ENCODE results near the gene CTBP2. TPM values are rescaled to one million over a fixed set of nuclear protein-coding genes. Genes with fewer than 3 reads are reported as not detected.

Gene CTBP2
- total RNA-seq, 2 experiments from 2014 or later = 0.40 TPM; not detected in 1

DNA sequence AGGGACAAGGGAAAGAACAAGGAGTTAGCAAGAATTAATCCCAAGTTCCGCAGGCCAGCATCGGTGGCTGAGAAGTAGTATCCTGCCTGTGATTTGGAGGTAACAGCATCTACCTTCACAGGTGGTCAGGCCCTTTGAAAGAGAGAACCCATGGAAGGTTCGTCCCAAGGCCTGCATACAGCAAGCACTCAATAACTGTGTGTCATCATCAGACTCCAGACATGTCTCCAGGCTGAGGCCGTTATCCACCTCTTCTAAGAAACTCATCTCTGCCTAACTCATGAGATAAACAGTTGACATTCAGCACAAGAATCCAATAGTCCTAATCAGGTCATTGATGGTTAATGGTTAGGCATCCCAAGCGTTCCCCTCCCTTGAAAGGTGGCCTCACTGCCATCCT is 45.0 kb downstream of the CTBP2 start:
- H3K4me3 Mint-ChIP-seq = no peak overlapping the region
- ChIA-PET CTCF (no interaction called here), POLR2A (no interaction called here)
- H3K27me3 Mint-ChIP-seq = no peaks in the 10 kb centered on the region
- no peaks in the 10 kb centered on the region for H3K4me1 Mint-ChIP-seq
- no peak for DNase-seq
- no peaks in the 10 kb centered on the region for H3K36me3 Mint-ChIP-seq (ENCODE audit: low read depth)
- no peak overlapping the region for H3K27ac Mint-ChIP-seq
- H3K9me3 Mint-ChIP-seq = no peaks in the 10 kb centered on the region

DNA sequence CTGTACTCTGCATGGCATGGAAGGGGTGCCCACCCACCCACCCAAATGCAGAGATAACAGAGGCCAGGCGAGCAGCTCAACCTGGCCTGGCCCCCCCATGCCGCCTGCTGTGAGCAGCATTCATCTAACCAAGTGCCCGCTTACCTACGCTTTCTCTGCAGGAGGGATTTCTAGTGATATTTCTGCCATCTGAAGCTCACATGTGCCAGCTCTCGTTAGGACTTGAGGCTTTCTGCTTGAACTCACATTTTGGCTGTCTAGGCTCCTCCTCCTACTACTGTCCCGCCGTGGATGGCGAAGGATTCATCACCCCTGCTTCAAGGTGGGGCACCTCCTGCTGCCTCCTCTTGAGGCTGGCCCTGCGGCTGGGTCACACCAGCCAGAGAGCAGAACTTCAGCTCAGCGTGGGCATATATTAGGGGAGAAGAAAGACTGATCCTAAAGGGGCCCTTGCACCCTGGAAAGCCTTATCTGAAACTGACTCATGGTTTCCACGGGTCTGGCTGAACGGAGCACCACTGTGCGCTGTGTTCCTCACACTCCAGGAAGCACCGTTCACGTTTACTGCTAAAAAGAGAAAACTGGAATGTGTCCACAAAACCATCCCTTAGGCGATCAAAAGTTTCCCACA is 45.5 kb downstream of the CTBP2 start:
- CTCF ChIA-PET = no interaction called here
- Mint-ChIP-seq H3K4me3 (no peak overlapping the region), H3K9me3 (no peaks in the 10 kb centered on the region), H3K36me3 (ENCODE audit: low read depth) (no peaks in the 10 kb centered on the region), H3K4me1 (no peaks in the 10 kb centered on the region), H3K27me3 (no peaks in the 10 kb centered on the region), H3K27ac (no peak overlapping the region)
- POLR2A ChIA-PET = no interaction called here
- no peak for DNase-seq

DNA sequence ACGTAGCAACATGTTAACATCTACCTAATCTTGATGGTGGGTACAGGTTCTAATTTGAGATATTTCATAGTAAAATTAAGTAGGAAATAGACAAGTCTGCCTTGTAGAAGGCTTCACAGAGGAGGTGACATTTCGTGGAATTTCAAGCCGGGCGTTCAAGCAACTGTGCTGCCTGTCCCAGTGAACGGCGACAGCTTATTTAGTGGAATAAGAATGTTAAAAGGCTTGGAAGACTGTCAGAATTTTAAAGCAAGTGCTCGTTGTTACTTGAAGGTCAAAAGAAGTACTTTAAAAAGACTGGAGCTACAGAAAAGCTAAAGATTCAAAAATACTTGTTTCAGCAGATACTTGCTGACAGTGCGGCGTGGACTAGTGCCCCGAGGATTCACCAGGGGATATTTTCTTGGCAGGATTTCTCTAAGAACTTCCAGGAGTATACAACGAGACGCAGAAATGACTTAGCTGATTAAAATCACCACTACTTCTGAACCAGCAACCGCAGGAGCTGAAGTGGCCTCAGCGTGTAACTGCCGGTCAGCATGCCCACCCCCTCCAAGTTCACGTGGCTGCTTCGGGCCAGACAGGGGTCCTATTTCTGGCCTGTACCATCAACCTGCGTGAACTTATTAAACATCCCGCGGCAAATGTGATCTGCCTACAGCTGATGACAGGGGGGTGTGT is 46.5 kb downstream of the CTBP2 start:
- Mint-ChIP-seq H3K27me3 (no peaks in the 10 kb centered on the region), H3K4me1 (no peaks in the 10 kb centered on the region), H3K27ac (no peak overlapping the region), H3K36me3 (ENCODE audit: low read depth) (no peaks in the 10 kb centered on the region), H3K4me3 (no peak overlapping the region), H3K9me3 (no peaks in the 10 kb centered on the region)
- POLR2A ChIA-PET = no interaction called here
- CTCF ChIA-PET = no interaction called here
- no peak for DNase-seq

DNA sequence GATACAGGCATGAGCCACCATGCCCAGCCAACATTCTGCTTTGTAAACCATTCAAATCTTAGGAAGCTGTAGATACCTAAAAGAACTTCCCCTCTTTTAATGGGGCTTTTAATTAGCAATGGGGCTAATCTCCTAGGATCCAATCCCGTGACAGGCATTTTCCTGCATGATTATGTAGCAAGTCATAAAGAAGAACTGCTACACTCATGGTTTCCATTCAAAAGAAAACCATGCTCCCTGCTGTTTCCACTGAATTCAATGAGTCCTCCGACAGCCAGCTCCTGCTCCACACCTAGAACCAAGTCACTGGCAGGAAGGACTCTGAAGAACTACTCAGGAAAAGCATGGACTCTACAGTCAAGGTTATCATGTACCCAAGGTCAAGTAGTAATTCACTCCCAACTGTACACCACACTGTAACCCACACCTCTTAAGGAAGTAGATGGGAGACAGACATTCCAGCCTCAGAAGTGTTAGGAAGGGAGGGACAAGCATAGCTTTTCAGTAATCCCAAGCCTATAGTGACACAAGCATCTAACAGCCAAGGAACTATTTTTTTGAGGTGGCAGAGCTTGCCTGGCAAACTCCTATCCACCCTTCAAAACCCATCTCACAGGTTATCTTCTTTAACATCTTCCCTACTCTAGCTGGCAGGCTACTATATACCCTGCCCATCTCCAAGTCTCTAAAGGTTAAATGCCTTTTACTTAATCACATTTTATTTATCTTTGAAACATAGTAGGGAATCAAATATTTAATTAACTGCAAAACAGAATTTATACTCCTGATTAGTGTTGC is 47.5 kb downstream of the CTBP2 start:
- Mint-ChIP-seq H3K27me3 (no peaks in the 10 kb centered on the region), H3K36me3 (ENCODE audit: low read depth) (no peaks in the 10 kb centered on the region), H3K4me1 (no peaks in the 10 kb centered on the region), H3K27ac (no peak overlapping the region), H3K9me3 (peaks cover 2% of the 10 kb centered on the region), H3K4me3 (no peak overlapping the region)
- POLR2A ChIA-PET = no interaction called here
- CTCF ChIA-PET = no interaction called here
- no peak for DNase-seq

DNA sequence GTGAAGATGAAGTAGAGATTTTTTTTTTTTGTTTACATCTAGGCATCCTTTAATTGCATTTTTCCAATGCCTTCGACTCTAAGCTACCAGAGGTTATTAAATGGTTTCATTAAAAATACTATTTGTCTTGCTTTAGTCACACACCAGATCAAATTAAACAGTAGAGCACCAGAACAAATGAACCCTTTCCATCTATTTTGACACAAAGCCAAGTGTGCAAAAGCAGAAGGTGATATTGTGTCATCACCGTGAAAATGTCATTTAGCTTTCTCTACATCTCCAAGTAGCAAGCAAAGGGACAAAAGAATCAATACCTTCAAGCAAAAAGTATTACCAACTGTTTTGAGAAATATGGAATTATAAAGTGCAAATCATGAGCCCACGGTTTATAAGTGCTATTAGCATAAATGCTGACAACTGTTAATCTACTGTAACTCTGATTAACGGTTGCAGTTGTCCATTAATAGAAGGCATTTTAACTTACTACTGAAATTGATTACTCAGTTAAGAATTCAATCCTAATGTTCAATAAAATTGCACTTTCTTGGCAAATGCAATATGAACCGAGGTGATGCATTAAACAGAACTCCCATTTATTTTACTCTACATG is 49.1 kb downstream of the CTBP2 start:
- Mint-ChIP-seq H3K4me3 (no peak overlapping the region), H3K9me3 (peaks cover 8% of the 10 kb centered on the region), H3K4me1 (no peaks in the 10 kb centered on the region), H3K27ac (no peak overlapping the region), H3K27me3 (no peaks in the 10 kb centered on the region), H3K36me3 (ENCODE audit: low read depth) (no peaks in the 10 kb centered on the region)
- ChIA-PET POLR2A (no interaction called here), CTCF (interaction anchor here (0.7 to 1.1 kb wide), 2 partner anchors 9 to 149 kb away, joined by 3 to 4 read pairs; no protein-coding TSS in a partner anchor)
- no peak for DNase-seq

DNA sequence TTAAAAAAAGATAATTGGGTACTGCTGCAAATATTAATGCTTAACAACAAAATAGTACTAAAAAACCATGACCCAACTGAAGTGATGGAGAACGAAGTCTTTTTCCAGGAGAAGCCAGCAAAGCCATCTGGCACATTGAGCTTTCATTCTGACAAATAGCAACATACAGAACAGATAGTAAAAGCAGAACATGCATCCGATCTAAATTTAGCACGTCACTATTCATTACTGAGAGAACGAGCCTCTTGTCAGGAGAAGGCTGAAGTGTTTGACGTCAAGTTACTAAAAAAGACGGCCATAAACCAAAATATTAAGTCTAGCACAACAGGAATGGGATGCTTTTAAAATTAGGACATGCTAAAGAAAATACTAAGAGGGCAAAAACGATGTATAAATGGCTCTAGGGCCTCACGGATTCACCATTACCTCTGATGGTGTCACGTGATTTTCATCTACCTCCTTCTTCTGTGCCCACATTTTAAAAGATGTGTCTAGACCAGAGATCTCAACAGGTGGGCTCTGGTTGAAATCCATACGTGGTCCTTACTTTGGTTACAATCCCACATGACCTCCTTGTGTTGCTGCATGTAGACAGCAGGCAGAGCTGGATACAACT is 52.3 kb downstream of the CTBP2 start:
- Mint-ChIP-seq H3K4me3 (no peak overlapping the region), H3K27me3 (no peaks in the 10 kb centered on the region), H3K4me1 (no peaks in the 10 kb centered on the region), H3K9me3 (peaks cover 8% of the 10 kb centered on the region), H3K36me3 (ENCODE audit: low read depth) (no peaks in the 10 kb centered on the region), H3K27ac (no peak overlapping the region)
- no peak for DNase-seq
- CTCF ChIA-PET = no interaction called here
- POLR2A ChIA-PET = no interaction called here

DNA sequence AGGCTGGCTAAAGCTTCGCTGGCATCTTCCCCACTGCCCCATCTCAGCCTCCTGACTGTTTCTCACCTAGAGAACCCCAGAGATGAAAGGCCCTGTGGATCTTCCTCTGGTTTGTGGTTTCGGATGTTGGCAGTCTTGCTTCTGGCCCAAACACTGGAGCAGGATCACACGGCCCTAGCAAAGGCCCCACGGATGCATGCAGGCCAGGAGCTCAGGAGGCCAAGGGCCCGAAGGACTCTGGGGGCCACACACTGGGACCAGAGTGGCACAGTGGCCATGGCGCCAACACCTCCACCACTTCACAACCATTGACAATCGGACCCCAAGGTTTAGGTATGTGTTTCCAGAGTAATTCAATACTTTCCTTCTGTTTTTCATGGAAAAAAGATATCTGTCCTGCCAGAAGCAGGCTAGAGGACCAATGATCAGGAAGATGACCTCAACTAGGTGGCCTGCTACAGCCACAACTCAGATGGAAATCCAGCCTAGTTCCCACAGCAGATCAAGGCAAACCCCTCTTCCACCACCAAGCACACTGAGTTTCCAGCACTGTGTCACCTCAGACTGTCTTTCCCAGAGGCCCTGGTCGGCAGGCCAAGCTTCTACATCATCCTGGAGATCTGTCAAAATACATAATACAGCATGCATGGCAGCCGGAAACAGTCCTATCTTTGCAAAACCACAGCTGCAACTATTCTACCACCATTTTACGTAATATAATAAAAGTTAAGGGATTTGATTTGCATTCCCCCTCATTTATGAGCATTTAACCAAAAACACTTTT is 53.0 kb downstream of the CTBP2 start:
- ChIA-PET CTCF (no interaction called here), POLR2A (no interaction called here)
- H3K36me3 Mint-ChIP-seq (ENCODE audit: low read depth) = no peaks in the 10 kb centered on the region
- H3K27ac Mint-ChIP-seq = no peak overlapping the region
- H3K27me3 Mint-ChIP-seq = no peaks in the 10 kb centered on the region
- H3K4me1 Mint-ChIP-seq = no peaks in the 10 kb centered on the region
- peaks cover 8% of the 10 kb centered on the region for H3K9me3 Mint-ChIP-seq
- H3K4me3 Mint-ChIP-seq = no peak overlapping the region
- DNase-seq = no peak

DNA sequence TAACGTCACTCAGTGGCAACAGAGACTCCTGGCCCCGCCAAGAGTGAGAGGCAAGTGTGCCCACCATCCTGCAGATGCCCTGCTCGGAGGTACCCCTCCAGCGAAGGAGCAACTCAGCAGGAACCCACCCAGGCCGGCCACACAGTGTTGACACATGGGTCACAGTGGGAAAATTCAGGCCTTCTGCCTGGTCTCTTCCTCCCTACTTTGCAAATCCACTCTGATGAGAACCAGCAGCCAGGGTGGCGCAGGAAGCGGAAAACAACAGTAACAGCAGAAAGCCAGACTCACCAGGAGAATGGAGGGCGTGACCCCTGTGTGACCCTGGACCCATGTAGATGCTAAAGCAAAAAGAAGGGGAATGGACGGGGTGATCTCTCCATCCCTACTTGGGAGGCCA is 53.8 kb downstream of the CTBP2 start:
- Mint-ChIP-seq H3K4me1 (no peaks in the 10 kb centered on the region), H3K27ac (no peak overlapping the region), H3K9me3 (peaks cover 8% of the 10 kb centered on the region), H3K36me3 (ENCODE audit: low read depth) (no peaks in the 10 kb centered on the region), H3K4me3 (no peak overlapping the region), H3K27me3 (no peaks in the 10 kb centered on the region)
- DNase-seq = no peak
- ChIA-PET CTCF (no interaction called here), POLR2A (no interaction called here)

DNA sequence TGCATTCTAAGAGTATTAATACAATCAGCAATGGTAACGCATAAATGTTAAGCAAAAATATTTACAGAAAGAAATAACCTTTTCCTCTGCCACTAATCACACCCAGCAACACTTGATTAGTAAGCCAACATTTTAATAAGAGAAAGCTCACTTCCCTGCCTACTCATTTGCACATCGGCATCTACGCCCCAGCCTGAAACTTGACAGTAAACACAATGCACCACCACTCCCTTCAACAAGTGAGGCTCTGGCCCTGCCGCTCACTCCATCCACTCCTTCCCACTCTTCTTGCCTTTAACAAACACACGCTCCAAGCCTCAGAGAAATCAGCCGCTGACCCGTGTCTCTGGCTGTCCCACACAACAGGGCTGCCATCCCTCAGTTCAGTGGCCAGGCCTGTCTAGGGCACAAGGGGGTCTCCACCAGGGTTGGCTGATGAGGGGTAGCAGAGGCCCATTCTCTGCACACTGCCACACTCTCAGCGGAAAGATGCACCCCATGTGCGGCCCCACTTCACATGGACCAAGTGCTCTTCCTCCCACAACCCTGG is 54.6 kb downstream of the CTBP2 start:
- Mint-ChIP-seq H3K27me3 (no peaks in the 10 kb centered on the region), H3K4me3 (no peak overlapping the region), H3K27ac (no peak overlapping the region), H3K4me1 (no peaks in the 10 kb centered on the region), H3K36me3 (ENCODE audit: low read depth) (no peaks in the 10 kb centered on the region), H3K9me3 (peaks cover 8% of the 10 kb centered on the region)
- ChIA-PET CTCF (no interaction called here), POLR2A (no interaction called here)
- no peak for DNase-seq

DNA sequence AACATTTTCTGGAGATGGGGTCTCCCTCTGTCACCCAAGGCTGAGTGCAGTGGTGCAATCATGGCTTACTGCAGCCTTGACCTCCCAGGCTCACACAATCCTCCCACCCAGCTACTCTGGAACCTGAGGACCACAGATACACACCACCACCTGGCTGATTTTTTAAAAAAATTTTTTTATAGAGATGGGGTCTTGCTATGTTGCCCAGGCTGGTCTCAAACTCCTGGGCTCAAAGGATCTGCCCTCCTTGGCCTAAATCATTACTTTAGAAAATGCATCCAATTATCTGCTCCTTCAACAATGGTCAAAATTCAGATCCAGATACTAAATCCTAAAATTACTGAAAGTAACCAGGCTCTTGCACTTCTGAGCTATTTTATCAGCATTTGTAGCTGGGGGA is 55.2 kb downstream of the CTBP2 start:
- no peaks in the 10 kb centered on the region for H3K36me3 Mint-ChIP-seq (ENCODE audit: low read depth)
- H3K4me3 Mint-ChIP-seq = no peak overlapping the region

DNA sequence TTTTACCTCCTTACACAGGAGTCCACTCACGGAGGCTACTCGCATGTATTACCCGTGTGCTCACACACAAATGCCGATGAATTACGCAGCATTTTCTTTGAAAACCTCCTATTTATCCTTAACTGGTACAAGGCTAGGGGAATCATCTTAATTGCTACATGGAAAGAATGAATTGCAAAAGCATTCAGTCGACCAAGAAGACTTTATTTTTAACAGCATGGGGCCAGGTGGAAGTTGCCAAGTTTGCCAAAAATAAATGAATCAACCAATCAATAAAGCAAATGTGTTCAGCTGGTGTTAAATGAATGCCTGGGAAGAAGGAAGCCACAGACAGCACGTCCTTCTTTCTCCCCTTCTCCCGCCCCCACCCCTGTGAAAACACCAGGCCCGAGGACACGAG is 55.8 kb downstream of the CTBP2 start:
- DNase-seq = no peak
- Mint-ChIP-seq H3K4me1 (no peaks in the 10 kb centered on the region), H3K4me3 (no peak overlapping the region), H3K27me3 (no peaks in the 10 kb centered on the region), H3K36me3 (ENCODE audit: low read depth) (no peaks in the 10 kb centered on the region), H3K27ac (no peak overlapping the region), H3K9me3 (peaks cover 8% of the 10 kb centered on the region)
- CTCF ChIA-PET = no interaction called here
- POLR2A ChIA-PET = no interaction called here

More for the DNA sequence above, 55.2 kb downstream of the CTBP2 start:
- no peak for DNase-seq
- Mint-ChIP-seq H3K27ac (no peak overlapping the region), H3K9me3 (peaks cover 8% of the 10 kb centered on the region), H3K4me1 (no peaks in the 10 kb centered on the region), H3K27me3 (no peaks in the 10 kb centered on the region)
- POLR2A ChIA-PET = no interaction called here
- CTCF ChIA-PET = no interaction called here

DNA sequence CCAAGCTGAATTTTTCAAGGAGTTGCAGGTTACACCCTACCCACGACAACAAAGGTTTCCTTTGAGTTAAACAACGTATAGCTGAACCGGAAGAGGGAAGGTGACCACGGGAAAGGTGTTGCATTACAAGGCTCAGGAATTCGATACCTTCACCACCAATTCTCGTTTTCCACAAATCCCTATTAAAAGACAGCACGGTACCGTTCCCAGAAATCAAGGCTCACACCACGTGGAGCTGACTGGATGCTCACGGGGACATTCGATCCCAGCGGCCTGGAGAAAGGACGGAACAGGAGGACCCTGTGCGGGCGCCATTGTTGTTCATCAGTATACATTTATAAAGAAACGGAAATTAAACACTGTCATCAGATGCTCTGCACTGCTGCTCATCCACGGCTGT is 56.4 kb downstream of the CTBP2 start:
- peaks cover 8% of the 10 kb centered on the region for H3K9me3 Mint-ChIP-seq
- ChIA-PET POLR2A (no interaction called here), CTCF (no interaction called here)
- no peak overlapping the region for H3K4me3 Mint-ChIP-seq
- H3K27me3 Mint-ChIP-seq = no peaks in the 10 kb centered on the region
- DNase-seq = no peak
- no peaks in the 10 kb centered on the region for H3K36me3 Mint-ChIP-seq (ENCODE audit: low read depth)
- H3K27ac Mint-ChIP-seq = no peak overlapping the region
- no peaks in the 10 kb centered on the region for H3K4me1 Mint-ChIP-seq

Data from activated CD4-positive, alpha-beta T cell treated with anti-CD3 and anti-CD28 coated beads, Interleukin-2, amount 10 ng/mL, durations not matched to agents 7 days and 5 days (primary cell).